Prostate gland (tissue), 2 donors: ENCODE measurements around the gene LRRC53.

Source experiments
- CTCF ChIP-seq, 4 experiments: fragments of 200-600 bp in 2 of 4; fragments of 450-650 bp in 2 of 4; sonication (generic) in 2 of 4; IDR thresholded peaks; 1 replicate in 3 of 4; 2 replicates in 1 of 4; pipeline ENCODE4 v1.5.1; 2016 to 2019; ENCODE audit warnings: antibody characterized with exemption in 4 of 4, mild to moderate bottlenecking in 2 of 4, moderate library complexity in 2 of 4
- POLR2A ChIP-seq: fragments of 450-650 bp; IDR thresholded peaks from one replicate; pipeline ENCODE4 v1.6.1; 2016; ENCODE audit warnings: antibody characterized with exemption, mild to moderate bottlenecking
- POLR2AphosphoS5 ChIP-seq: sonication (generic); formaldehyde crosslinking; IDR thresholded peaks from one replicate; pipeline ENCODE4 v1.6.1; 2017; ENCODE audit warnings: antibody characterized with exemption

- TF ChIP-seq CTCF (IDR thresholded peaks at IDR 0.05) (no peak), POLR2A (no peak), POLR2AphosphoS5 (no peak)
Observed at GRCh38 chr1:74452035-74452434, 60.4 kb downstream of the LRRC53 start.
